Adrenal gland (tissue), 12 donors: Measurements from ENCODE around the gene EPHB1. TPM values are rescaled to one million over a fixed set of nuclear protein-coding genes. Genes with fewer than 3 reads are reported as not detected.

Source experiments
- DNase-seq, 7 donors: peaks; one replicate each; pipeline ENCODE4 v3.0.0-alpha.2; 2019 to 2020
- H3K27ac ChIP-seq, 5 donors: fragments of 200-600 bp; sonication (generic) in 4 of 5; 1 replicate in 3 of 5; 2 replicates in 2 of 5; pipeline versions ENCODE4 v1.5.1 to v1.8.0; 2016 to 2020; ENCODE audit warnings: mild to moderate bottlenecking in 1 of 5
- H3K27me3 ChIP-seq: fragments of 200-600 bp; 2 replicates; pipeline ENCODE4 v1.8.0; 2021
- H3K36me3 ChIP-seq, 2 donors: fragments of 200-600 bp; replicated peaks in 1 of 2; 1 replicate in 1 of 2; 2 replicates in 1 of 2; pipeline versions ENCODE4 v1.5.1 to v1.8.0; 2018 to 2022
- H3K4me1 ChIP-seq, 2 donors: fragments of 200-600 bp; replicated peaks in 1 of 2; 1 replicate in 1 of 2; 2 replicates in 1 of 2; pipeline versions ENCODE4 v1.5.1 to v1.8.0; 2018 to 2021
- H3K4me3 ChIP-seq, 4 donors: fragments of 200-600 bp; sonication (generic) in 3 of 4; one replicate each; pipeline ENCODE4 v1.5.1; 2016 to 2018
- H3K9me3 ChIP-seq, 3 donors: fragments of 200-600 bp; sonication (generic) in 1 of 3; replicated peaks in 1 of 3; 1 replicate in 2 of 3; 2 replicates in 1 of 3; pipeline versions ENCODE4 v1.5.1 to v1.8.0; 2016 to 2021
- POLR2A ChIP-seq, 2 donors: fragments of 450-650 bp; IDR thresholded peaks; one replicate each; pipeline ENCODE4 v1.6.1; 2017; ENCODE audit warnings: antibody characterized with exemption in 2 of 2, mild to moderate bottlenecking in 2 of 2, moderate library complexity in 1 of 2
- WGBS, 4 donors: extraction: QIAGEN DNeasy Blood & Tissue Kit in 2 of 4; methylation state at CpG; one replicate each; pipeline versions ENCODE4 v1.1.5 to v1.1.7; 2013 to 2017; 5-methylcytosine and 5-hydroxymethylcytosine counted together
- intact Hi-C, 2 donors: fragments of 100-400 bp; cut with DNase I; formaldehyde crosslinking; loops; one replicate each; pipeline versions ENCODE4 v1.14.1 to v1.15.0; 2022 to 2023
- polyA plus RNA-seq, 3 donors: library from polyadenylated mRNA; stranded (reverse); fragments of 200-250 nt in 2 of 3; fragments of 350-450 nt in 1 of 3; fragmentation: Illumina TruSeq in 1 of 3; extraction: RNeasy Lipid Tissue Mini Kit (QIAGEN cat#74804) in 1 of 3; gene quantifications; one replicate each; pipeline ENCODE4 v1.2.3, GENCODE V29; 2013 to 2014
- total RNA-seq, 9 donors: library from RNA; depleted of rRNA in 4 of 9; stranded (reverse); fragments of >200 nt in 4 of 9; fragments of 120-200 nt in 1 of 9; fragmentation: NEBNext Ultra II Directional in 1 of 9; extraction: Animal tissue kit (Norgen Biotek cat#: 25700) in 1 of 9; gene quantifications; one replicate each; pipeline versions ENCODE4 v1.1.0 to v1.2.4, GENCODE V29; 2013 to 2023
- TF ChIP-seq, protein P1 (sequence below), 6 experiments: fragments of 450-650 bp in 4 of 6; fragments of 200-600 bp in 2 of 6; sonication (generic) in 1 of 6; IDR thresholded peaks; 1 replicate in 5 of 6; 2 replicates in 1 of 6; pipeline versions ENCODE4 v1.5.1 to v1.8.0; 2016 to 2021; ENCODE audit warnings: antibody characterized with exemption in 6 of 6, mild to moderate bottlenecking in 2 of 6, moderate library complexity in 1 of 6
- donor health status: healthy with polysubstance abuse.
- donor health status: Bipolar disorder and iron deficiency.
- donor health status: DM: yes; HTN: yes; CAD: no.
- donor health status: DM: no; HTN: no; CAD: no.
- donor health status: DM: no; HTN: no; CAD: no.
- donor health status: DM: yes; HTN: yes; CAD: no.

The EPHB1 gene
- total and polyA plus RNA-seq, 12 donors: 0.10 to 3.4 (median 0.98) TPM

DNA sequence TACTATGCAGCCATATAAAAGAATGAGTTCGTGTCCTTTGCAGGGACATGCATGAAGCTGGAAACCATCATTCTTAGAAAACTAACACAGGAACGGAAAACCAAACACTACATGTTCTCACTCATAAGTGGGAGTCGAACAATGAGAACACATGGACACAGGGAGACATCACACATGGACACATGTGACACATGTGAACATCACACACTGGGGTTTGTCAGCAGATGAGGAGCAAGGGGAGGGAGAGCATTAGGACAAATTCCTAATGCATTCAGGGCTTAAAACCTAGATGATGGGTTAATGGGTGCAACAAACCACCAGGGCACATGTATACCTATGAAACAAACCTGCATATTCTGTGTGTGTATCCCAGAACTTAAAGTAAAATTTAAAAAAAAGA, 408.0 kb downstream of the EPHB1 start:
- no peaks in the 10 kb centered on the region for H3K4me1 ChIP-seq
- no peaks in the 10 kb centered on the region for H3K27me3 ChIP-seq
- TF ChIP-seq, protein P1, sequence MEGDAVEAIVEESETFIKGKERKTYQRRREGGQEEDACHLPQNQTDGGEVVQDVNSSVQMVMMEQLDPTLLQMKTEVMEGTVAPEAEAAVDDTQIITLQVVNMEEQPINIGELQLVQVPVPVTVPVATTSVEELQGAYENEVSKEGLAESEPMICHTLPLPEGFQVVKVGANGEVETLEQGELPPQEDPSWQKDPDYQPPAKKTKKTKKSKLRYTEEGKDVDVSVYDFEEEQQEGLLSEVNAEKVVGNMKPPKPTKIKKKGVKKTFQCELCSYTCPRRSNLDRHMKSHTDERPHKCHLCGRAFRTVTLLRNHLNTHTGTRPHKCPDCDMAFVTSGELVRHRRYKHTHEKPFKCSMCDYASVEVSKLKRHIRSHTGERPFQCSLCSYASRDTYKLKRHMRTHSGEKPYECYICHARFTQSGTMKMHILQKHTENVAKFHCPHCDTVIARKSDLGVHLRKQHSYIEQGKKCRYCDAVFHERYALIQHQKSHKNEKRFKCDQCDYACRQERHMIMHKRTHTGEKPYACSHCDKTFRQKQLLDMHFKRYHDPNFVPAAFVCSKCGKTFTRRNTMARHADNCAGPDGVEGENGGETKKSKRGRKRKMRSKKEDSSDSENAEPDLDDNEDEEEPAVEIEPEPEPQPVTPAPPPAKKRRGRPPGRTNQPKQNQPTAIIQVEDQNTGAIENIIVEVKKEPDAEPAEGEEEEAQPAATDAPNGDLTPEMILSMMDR (IDR thresholded peaks at IDR 0.05): no peak
- TF ChIP-seq POLR2A (IDR thresholded peaks at IDR 0.05): no peak
- WGBS, 4 donors: 77 to 88% (median 79%) methylated on average over 3 of the region's 3 CpGs
- intact Hi-C loops: no loop called here
- H3K9me3 ChIP-seq: no peaks in the 10 kb centered on the region
- no peak overlapping the region for H3K27ac ChIP-seq
- H3K36me3 ChIP-seq: no peaks in the 10 kb centered on the region
- no peak for DNase-seq
- no peak overlapping the region for H3K4me3 ChIP-seq

DNA sequence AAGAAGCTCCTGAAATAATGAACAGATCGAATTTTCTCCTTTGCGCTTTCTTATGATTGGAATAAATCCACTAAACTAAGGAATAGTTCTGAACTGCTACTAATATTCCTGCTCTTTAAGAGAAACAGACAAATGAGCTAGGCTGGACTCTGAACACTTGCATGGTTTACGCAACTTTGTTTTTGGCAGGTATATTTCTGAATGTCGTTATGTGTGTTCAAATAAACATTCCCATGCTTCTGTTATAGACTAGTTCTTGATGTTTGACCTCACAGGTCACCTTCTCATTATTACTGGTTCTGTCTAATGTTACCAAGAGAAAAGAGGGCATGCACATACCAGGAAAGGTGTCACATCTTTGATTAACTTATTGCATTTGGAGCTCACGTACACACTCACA, 418.2 kb downstream of the EPHB1 start:
- 83 to 85% (median 84%) methylated on average over 5 of the region's 5 CpGs for WGBS, 4 donors
- no peak for DNase-seq
- Histone ChIP-seq H3K4me1 (no peaks in the 10 kb centered on the region), H3K9me3 (no peaks in the 10 kb centered on the region), H3K36me3 (no peaks in the 10 kb centered on the region), H3K4me3 (no peak overlapping the region), H3K27me3 (no peaks in the 10 kb centered on the region), H3K27ac (no peak overlapping the region)
- TF ChIP-seq POLR2A (IDR thresholded peaks at IDR 0.05): no peak
- TF ChIP-seq, protein P1 (IDR thresholded peaks at IDR 0.05): no peak
- intact Hi-C loops: no loop called here

DNA sequence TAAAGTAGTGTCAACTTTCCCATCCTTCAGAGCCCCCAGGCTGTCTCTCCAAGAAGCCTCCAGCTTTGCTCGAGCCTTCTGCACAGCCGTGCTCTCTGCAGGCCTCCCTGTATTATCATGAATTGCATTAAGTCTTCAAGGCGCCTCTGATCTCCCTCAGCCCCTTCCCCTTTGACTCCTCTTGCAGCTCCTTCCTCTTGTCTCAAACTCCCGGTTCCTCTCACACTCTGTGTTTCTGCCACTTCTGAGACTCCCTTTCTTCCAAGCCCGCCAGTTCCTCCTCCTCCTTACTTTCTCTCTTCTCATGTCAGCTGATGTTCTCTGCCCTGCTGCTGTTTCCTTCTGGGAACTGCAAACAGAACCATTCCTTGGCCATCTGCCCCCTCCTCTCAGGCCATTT, 418.8 kb downstream of the EPHB1 start:
- H3K4me3 ChIP-seq: no peak overlapping the region
- WGBS, 4 donors: 52 to 63% (median 58%) methylated on average over 5 of the region's 5 CpGs

DNA sequence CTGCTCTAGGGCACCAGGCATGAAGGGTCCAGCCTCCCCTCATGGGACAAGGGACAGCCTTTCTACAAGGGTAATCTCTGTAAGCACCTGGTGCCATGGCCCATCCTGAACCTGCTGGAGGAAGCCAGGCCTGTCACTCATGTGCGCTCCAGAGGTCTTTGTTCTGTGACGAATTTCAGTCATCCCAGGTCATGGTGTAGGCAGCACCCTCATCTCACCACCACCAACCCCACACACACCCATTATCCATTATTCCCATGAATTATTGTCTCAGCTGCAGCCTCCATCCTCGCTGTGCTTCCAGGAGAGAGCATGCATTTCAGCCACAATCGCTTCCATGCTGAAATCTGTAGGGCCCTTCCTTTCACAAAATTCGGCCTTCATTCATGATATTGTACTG, 419.3 kb downstream of the EPHB1 start:
- no peak overlapping the region for H3K4me3 ChIP-seq
- H3K27ac ChIP-seq: no peak overlapping the region
- no peaks in the 10 kb centered on the region for H3K4me1 ChIP-seq
- H3K36me3 ChIP-seq: no peaks in the 10 kb centered on the region
- TF ChIP-seq POLR2A (IDR thresholded peaks at IDR 0.05): no peak
- TF ChIP-seq, protein P1 (IDR thresholded peaks at IDR 0.05): no peak
- intact Hi-C loops: no loop called here
- DNase-seq: no peak
- no peaks in the 10 kb centered on the region for H3K9me3 ChIP-seq
- H3K27me3 ChIP-seq: no peaks in the 10 kb centered on the region
- WGBS, 4 donors: 71 to 81% (median 77%) methylated on average over 5 of the region's 5 CpGs

More for the DNA sequence above, 418.8 kb downstream of the EPHB1 start:
- peak in 1 of 7 donors; percentile 3 for DNase-seq
- Histone ChIP-seq H3K27me3 (no peaks in the 10 kb centered on the region), H3K4me1 (no peaks in the 10 kb centered on the region), H3K36me3 (no peaks in the 10 kb centered on the region), H3K9me3 (no peaks in the 10 kb centered on the region), H3K27ac (no peak overlapping the region)
- TF ChIP-seq, protein P1 (IDR thresholded peaks at IDR 0.05): no peak
- no peak for TF ChIP-seq POLR2A (IDR thresholded peaks at IDR 0.05)
- intact Hi-C loops: no loop called here
